Cardiac muscle cell (in vitro differentiated cells and primary cell): ENCODE results near the gene SPINT2. TPM values are rescaled to one million over a fixed set of nuclear protein-coding genes. Genes with fewer than 3 reads are reported as not detected.

Experiments used
- DNase-seq, 2 donors: peaks; one replicate each; pipeline versions ENCODE4 v3.0.0 to v3.0.0-alpha.2; 2010 to 2017; ENCODE audit warnings: low read depth in 1 of 2, low spot score in 1 of 2
- H3K27ac ChIP-seq: fragments of 200-600 bp; sonication (generic); 2 replicates; pipeline ENCODE4 v1.5.1; 2016
- H3K27me3 ChIP-seq: fragments of 200-600 bp; sonication (generic); 2 replicates; pipeline ENCODE4 v1.6.0; 2016; ENCODE audit warnings: control low read depth
- H3K36me3 ChIP-seq: fragments of 200-600 bp; sonication (generic); 2 replicates; pipeline ENCODE4 v1.5.1; 2016; ENCODE audit warnings: control low read depth
- H3K4me1 ChIP-seq: fragments of 200-600 bp; sonication (generic); 2 replicates; pipeline ENCODE4 v1.8.1; 2017; ENCODE audit warnings: low read depth, mild to moderate bottlenecking, mixed run types
- H3K4me3 ChIP-seq: fragments of 200-600 bp; sonication (generic); 2 replicates; pipeline ENCODE4 v1.5.1; 2016; ENCODE audit warnings: mild to moderate bottlenecking
- H3K9me3 ChIP-seq: fragments of 200-600 bp; sonication (generic); 2 replicates; pipeline ENCODE4 v1.5.1; 2017; ENCODE audit warnings: low read depth, mild to moderate bottlenecking, control low read depth
- polyA plus RNA-seq: library from polyadenylated mRNA; unstranded; fragments of >200 nt; fragmentation: Nextera tagmentation; extraction: Ambion mirVana; gene quantifications from 2 replicates; pipeline ENCODE4 v1.2.1, GENCODE V29; 2016
- total RNA-seq: library from RNA; depleted of rRNA; stranded (reverse); fragments of >200 nt; gene quantifications from 2 replicates; pipeline ENCODE4 v1.2.3, GENCODE V29; 2016
- TF ChIP-seq, protein P1 (sequence below): IDR thresholded peaks from 2 replicates; pipeline ENCODE4 v1.5.1; 2012; ENCODE audit warnings: low read depth, mild to moderate bottlenecking, low read length

Gene SPINT2
- total and polyA plus RNA-seq, 2 experiments from 2014 or later = 420 to 455 TPM

GRCh38 chr19:38320969-38321339, 56.6 kb downstream of the SPINT2 start:
- DNase-seq = no peak
- no peaks in the 10 kb centered on the region for H3K36me3 ChIP-seq
- TF ChIP-seq, protein P1, sequence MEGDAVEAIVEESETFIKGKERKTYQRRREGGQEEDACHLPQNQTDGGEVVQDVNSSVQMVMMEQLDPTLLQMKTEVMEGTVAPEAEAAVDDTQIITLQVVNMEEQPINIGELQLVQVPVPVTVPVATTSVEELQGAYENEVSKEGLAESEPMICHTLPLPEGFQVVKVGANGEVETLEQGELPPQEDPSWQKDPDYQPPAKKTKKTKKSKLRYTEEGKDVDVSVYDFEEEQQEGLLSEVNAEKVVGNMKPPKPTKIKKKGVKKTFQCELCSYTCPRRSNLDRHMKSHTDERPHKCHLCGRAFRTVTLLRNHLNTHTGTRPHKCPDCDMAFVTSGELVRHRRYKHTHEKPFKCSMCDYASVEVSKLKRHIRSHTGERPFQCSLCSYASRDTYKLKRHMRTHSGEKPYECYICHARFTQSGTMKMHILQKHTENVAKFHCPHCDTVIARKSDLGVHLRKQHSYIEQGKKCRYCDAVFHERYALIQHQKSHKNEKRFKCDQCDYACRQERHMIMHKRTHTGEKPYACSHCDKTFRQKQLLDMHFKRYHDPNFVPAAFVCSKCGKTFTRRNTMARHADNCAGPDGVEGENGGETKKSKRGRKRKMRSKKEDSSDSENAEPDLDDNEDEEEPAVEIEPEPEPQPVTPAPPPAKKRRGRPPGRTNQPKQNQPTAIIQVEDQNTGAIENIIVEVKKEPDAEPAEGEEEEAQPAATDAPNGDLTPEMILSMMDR = no peak
- no peak overlapping the region for H3K27ac ChIP-seq
- no peaks in the 10 kb centered on the region for H3K9me3 ChIP-seq
- peaks cover 35% of the 10 kb centered on the region for H3K27me3 ChIP-seq
- H3K4me1 ChIP-seq = no peaks in the 10 kb centered on the region
- no peak overlapping the region for H3K4me3 ChIP-seq

DNA sequence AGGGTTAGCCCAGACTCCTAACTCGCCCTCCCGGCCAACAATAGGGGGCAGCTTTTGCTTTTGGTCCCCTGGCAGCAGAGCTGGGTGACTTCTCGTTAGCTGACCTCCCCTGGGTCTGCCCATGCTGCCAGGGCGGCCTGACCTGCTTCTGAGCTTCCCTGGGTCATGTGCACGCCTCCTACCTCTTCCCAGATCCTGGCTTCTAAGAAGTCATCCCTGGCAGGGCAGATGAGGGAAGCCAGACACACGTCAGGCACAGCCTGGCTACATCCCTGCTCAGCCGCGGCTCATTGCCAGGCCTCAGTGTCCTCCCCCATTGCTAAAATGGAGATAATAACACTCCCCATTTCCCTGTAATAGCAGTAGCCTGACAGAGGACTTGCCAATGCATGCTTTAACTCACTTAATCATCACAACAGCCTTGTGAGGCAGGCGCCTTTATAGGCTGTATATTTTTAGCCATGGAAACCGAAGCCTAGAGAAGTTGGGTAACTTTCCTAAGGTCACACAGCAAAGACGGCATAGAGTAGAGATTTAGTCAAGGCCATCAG, 57.3 kb downstream of the SPINT2 start:
- Histone ChIP-seq H3K4me1 (no peaks in the 10 kb centered on the region), H3K9me3 (no peaks in the 10 kb centered on the region), H3K36me3 (no peaks in the 10 kb centered on the region), H3K27ac (no peak overlapping the region), H3K4me3 (no peak overlapping the region), H3K27me3 (peaks cover 32% of the 10 kb centered on the region)
- peak in 1 of 2 donors; percentile 96 for DNase-seq
- TF ChIP-seq, protein P1 = no peak

GRCh38 chr19:38323291-38323690, 58.9 kb downstream of the SPINT2 start:
- Histone ChIP-seq H3K36me3 (no peaks in the 10 kb centered on the region), H3K4me1 (no peaks in the 10 kb centered on the region), H3K27me3 (peaks cover 26% of the 10 kb centered on the region), H3K9me3 (no peaks in the 10 kb centered on the region), H3K27ac (no peak overlapping the region), H3K4me3 (no peak overlapping the region)
- TF ChIP-seq, protein P1 = no peak
- no peak for DNase-seq

GRCh38 chr19:38324431-38324830, 60.1 kb downstream of the SPINT2 start:
- H3K4me3 ChIP-seq = no peak overlapping the region
- no peak overlapping the region for H3K27ac ChIP-seq
- H3K4me1 ChIP-seq = no peaks in the 10 kb centered on the region
- H3K27me3 ChIP-seq = peaks cover 15% of the 10 kb centered on the region
- no peaks in the 10 kb centered on the region for H3K9me3 ChIP-seq
- H3K36me3 ChIP-seq = no peaks in the 10 kb centered on the region
- DNase-seq = no peak
- TF ChIP-seq, protein P1 = no peak

GRCh38 chr19:38326591-38326990, 62.2 kb downstream of the SPINT2 start:
- no peaks in the 10 kb centered on the region for H3K9me3 ChIP-seq
- H3K27ac ChIP-seq = no peak overlapping the region
- TF ChIP-seq, protein P1 = no peak
- no peak for DNase-seq
- no peaks in the 10 kb centered on the region for H3K27me3 ChIP-seq
- no peaks in the 10 kb centered on the region for H3K36me3 ChIP-seq
- H3K4me3 ChIP-seq = no peak overlapping the region
- no peaks in the 10 kb centered on the region for H3K4me1 ChIP-seq

DNA sequence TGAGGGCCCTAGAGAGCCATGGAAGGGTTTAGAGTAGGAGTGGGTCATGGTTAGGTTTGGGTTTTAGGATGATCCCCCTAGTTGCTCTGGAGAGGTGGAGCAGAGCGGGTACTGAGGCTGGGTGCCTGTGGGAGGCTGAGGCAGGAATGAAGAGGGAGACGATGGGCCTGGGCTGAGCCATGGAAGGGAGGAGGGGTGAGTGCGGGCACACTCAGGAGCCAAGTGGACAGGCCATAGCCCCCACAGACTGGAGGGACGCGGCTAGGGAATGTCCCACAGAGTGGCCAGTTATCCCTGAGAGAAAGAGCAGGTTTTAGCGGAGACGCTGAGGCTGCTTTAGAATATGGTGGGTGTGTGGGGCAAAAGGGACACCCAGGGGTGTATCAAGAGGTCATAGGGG, 65.3 kb downstream of the SPINT2 start:
- no peaks in the 10 kb centered on the region for H3K4me1 ChIP-seq
- TF ChIP-seq, protein P1 = no peak
- H3K27me3 ChIP-seq = no peaks in the 10 kb centered on the region
- no peaks in the 10 kb centered on the region for H3K9me3 ChIP-seq
- DNase-seq = no peak
- H3K27ac ChIP-seq = no peak overlapping the region
- H3K4me3 ChIP-seq = no peak overlapping the region
- no peaks in the 10 kb centered on the region for H3K36me3 ChIP-seq
